Neutrophil (primary cell): ENCODE results near the gene CYP26B1.

Experiments
- H3K27ac ChIP-seq: fragments of 200-600 bp; sonication (generic); 2 replicates; pipeline ENCODE4 v1.5.1; 2016; ENCODE audit warnings: mild to moderate bottlenecking, moderate library complexity
- H3K27me3 ChIP-seq: fragments of 200-600 bp; sonication (generic); 2 replicates; pipeline ENCODE4 v1.6.0; 2016; ENCODE audit warnings: mild to moderate bottlenecking
- H3K36me3 ChIP-seq: fragments of 200-600 bp; sonication (generic); 2 replicates; pipeline ENCODE4 v1.5.1; 2017
- H3K4me1 ChIP-seq, 2 experiments: fragments of 200-600 bp in 1 of 2; sonication (generic) in 1 of 2; 1 replicate in 1 of 2; 2 replicates in 1 of 2; pipeline versions ENCODE4 v1.5.1 to v1.6.1; 2013 to 2016; ENCODE audit warnings: low read depth in 1 of 2, low read length in 1 of 2, mild to moderate bottlenecking in 1 of 2, moderate library complexity in 1 of 2; ENCODE audit not compliant: control insufficient read depth in 1 of 2, insufficient read depth in 1 of 2
- H3K4me3 ChIP-seq, 2 experiments: fragments of 200-600 bp in 1 of 2; sonication (generic) in 1 of 2; 1 replicate in 1 of 2; 2 replicates in 1 of 2; pipeline ENCODE4 v1.5.1; 2013 to 2016; ENCODE audit warnings: low read depth in 1 of 2, low read length in 1 of 2, mild to moderate bottlenecking in 1 of 2, moderate library complexity in 1 of 2
- H3K9me3 ChIP-seq: fragments of 200-600 bp; sonication (generic); 2 replicates; pipeline ENCODE4 v1.5.1; 2016
- TF ChIP-seq, protein P1 (sequence below): fragments of 200-600 bp; sonication (generic); IDR thresholded peaks from 2 replicates; pipeline ENCODE4 v1.5.1; 2016; ENCODE audit warnings: antibody characterized with exemption

CYP26B1 gene

DNA sequence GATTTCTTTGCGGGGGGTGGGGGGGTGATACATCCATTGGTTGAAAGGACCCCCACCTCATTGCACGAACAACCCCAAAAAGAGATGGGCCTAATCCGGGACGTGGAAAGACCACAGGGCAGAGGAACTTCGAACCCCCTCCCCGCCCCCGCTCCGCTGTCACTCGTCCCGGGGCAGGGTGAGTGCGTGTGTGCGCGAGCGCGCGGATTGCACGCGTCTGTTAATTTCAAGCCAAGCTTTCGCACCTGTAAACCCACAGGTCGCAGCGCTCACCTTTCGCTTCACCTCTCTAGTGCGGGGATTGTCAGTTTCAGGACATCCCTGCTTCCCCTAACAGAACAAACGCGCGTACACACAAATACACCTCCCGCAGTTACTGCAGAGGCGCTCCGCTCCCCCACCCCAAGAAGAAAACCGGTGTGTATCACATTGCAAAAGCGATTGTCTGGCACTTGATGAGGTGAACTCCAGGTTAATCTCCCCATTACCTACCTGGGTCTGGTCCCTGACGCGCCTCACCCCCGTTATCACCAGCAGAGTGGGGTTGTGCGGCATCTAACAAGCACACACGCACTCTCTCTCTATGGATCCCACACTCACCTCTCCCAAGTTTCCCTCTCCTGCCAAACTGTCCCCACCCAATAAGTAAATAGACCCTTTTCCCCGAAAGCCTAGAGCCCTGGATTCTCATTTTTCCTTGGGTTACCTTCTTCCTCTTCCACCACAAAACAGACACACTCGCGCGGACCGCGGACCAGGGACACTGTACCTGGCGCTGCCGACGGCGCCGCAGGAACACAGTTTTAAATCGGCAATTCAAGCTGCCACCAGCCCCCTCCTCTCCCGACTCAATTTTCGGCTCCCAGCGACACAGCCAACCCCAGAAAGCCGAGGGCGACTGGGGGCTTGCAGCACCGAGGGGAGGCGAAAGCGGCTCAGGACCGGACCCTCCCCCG is 1.0 kb downstream of the CYP26B1 start:
- Histone ChIP-seq H3K4me3 (peak overlapping the region in 1 of 2 experiments; percentile 46), H3K27ac (no peak overlapping the region), H3K9me3 (no peaks in the 10 kb centered on the region), H3K4me1 (peaks cover 22 to 59% of the 10 kb centered on the region in 2 experiments), H3K36me3 (no peaks in the 10 kb centered on the region), H3K27me3 (peaks cover 100% of the 10 kb centered on the region)
- TF ChIP-seq, protein P1, sequence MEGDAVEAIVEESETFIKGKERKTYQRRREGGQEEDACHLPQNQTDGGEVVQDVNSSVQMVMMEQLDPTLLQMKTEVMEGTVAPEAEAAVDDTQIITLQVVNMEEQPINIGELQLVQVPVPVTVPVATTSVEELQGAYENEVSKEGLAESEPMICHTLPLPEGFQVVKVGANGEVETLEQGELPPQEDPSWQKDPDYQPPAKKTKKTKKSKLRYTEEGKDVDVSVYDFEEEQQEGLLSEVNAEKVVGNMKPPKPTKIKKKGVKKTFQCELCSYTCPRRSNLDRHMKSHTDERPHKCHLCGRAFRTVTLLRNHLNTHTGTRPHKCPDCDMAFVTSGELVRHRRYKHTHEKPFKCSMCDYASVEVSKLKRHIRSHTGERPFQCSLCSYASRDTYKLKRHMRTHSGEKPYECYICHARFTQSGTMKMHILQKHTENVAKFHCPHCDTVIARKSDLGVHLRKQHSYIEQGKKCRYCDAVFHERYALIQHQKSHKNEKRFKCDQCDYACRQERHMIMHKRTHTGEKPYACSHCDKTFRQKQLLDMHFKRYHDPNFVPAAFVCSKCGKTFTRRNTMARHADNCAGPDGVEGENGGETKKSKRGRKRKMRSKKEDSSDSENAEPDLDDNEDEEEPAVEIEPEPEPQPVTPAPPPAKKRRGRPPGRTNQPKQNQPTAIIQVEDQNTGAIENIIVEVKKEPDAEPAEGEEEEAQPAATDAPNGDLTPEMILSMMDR = no peak

DNA sequence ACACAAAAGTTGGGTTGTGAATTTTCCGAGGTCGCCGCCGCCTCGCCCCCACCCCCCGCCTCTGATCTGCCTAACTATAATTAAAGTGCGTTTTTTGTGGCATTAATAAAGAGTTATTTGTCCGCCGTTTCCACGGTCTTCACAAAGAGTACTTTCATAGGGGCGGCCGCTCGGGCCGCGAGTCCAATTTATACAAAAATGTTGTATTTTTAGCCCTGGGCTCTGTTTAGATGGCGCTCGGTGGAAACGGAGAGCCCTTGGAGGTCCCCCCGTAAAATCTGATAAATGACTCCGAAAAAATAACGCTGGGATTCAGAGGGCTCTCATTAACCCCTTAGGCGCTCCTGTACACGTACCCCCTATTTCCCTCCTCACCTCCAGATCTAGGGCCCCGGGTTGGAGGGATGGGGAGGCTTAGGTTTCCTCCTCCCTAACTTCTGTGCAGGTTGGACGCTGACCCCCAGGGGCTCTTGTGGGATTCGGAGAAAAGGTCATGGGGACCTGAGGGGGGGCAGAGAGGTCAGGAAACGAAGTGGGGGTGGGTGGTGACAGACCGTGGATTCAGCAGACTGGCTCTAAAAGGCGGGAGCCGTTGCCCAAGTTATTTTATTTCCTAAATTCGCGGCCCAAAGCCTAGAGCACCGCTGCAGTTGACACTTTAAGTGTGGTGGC is 1.9 kb downstream of the CYP26B1 start:
- Histone ChIP-seq H3K4me3 (peak overlapping the region in 1 of 2 experiments; percentile 40), H3K36me3 (no peaks in the 10 kb centered on the region), H3K4me1 (peaks cover 22 to 59% of the 10 kb centered on the region in 2 experiments), H3K27me3 (peaks cover 100% of the 10 kb centered on the region), H3K27ac (no peak overlapping the region), H3K9me3 (no peaks in the 10 kb centered on the region)
- TF ChIP-seq, protein P1 = no peak

DNA sequence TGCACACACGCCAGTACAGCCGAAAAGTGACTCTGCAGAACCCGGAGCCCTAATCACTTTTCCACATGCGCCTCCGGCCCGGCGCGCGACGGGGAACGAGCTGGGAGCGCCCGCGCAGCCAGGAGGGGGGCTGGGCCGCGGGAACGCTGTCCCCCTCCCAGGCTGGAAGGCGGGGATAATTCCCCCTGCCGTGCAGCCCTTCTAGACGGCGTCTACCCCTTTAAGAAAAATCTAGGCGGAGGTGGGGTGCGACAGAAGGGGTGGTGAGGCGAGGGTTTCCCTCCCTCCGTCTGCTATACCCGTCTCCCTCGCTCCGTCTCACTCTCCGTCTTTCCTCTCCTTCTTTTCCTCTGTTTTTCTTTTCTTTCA is 2.4 kb downstream of the CYP26B1 start:
- H3K9me3 ChIP-seq = no peaks in the 10 kb centered on the region
- H3K4me3 ChIP-seq = peak overlapping the region in 1 of 2 experiments; percentile 40
- TF ChIP-seq, protein P1 = no peak
- H3K4me1 ChIP-seq = peaks cover 22 to 59% of the 10 kb centered on the region in 2 experiments
- H3K27ac ChIP-seq = no peak overlapping the region
- peaks cover 100% of the 10 kb centered on the region for H3K27me3 ChIP-seq
- H3K36me3 ChIP-seq = no peaks in the 10 kb centered on the region

DNA sequence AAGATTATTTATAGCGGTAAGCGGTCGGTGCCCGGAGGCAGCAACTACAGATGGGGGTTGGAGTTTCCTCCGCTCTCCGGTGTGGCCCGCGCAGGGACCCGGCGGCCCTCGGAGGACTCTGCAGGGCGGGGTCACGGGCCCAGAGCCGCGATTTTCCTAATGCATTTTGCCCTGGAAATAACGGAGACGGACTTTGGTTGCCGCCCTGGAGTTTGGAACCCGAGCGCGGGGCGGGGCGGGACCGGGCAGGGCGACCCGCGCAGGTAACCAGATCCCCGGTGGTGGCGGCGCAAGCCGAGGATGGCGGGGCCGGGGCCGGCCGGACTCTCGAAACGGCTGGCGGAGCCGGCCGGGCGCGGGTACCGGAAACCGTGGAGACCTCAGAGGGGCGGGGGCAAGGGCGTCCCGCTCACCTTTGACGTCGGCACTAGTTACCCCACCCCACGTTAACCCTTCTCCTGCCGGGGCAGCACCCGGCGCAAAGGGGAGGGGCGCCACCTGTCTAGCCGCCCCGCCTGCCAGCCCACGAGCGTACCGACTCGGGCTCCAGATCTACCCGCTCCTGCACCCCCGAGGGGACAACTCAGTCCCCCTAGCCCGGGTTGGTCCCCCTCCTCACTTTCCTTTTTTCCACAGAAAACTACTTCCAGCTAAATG is 2.9 kb downstream of the CYP26B1 start:
- TF ChIP-seq, protein P1 = no peak
- Histone ChIP-seq H3K4me3 (peak overlapping the region in 1 of 2 experiments; percentile 40), H3K27ac (no peak overlapping the region), H3K9me3 (no peaks in the 10 kb centered on the region), H3K4me1 (peaks cover 18 to 54% of the 10 kb centered on the region in 2 experiments), H3K36me3 (no peaks in the 10 kb centered on the region), H3K27me3 (peaks cover 100% of the 10 kb centered on the region)

DNA sequence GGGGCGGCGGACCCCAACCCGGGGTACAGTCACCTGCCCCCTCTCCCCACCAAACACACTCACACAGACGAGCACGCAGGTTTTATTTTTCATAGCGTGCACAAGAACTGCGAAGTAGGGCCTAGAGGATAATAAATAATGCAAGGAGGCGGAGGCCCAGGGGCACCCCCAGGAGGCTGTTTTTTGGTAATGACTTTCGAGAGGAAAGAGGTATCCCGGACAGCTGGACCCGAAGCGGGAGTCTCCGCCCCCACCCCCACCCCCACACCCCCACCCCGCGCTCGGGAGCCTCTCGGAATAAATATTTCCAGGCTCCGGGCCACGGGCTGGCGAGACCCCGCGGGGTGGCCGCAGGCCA is 3.4 kb downstream of the CYP26B1 start:
- TF ChIP-seq, protein P1 = no peak
- H3K36me3 ChIP-seq = no peaks in the 10 kb centered on the region
- H3K9me3 ChIP-seq = no peaks in the 10 kb centered on the region
- H3K27me3 ChIP-seq = peaks cover 100% of the 10 kb centered on the region
- peak overlapping the region in 1 of 2 experiments; percentile 40 for H3K4me3 ChIP-seq
- H3K4me1 ChIP-seq = peaks cover 14 to 49% of the 10 kb centered on the region in 2 experiments
- H3K27ac ChIP-seq = no peak overlapping the region
